ENCODE results near the gene ATG7.

Gene ATG7

DNA sequence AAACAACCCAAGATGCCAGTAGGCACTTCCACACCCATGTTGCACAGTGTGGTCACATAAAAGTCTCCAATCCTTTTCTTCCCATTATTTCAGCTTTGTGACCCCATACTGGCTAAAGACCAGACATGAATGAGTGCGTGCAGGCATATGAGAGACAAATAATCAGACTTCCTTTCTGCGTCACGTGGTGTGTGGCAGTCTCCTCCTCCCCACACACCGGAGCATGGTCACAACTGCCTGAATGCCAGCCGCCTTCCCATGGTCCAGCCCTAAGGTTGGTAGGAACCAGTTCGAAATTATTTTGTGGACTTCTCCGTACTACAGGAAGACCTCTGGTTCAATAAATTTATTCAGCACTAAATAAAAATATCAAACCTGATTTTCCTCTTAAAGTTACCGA, 306.0 kb downstream of the ATG7 start (continued):
- TF ChIP-seq CSRNP3 (CRISPR knock-in tag; IDR thresholded peaks at IDR 0.05) = no peak
- no peak for TF ChIP-seq ZNF565 (CRISPR knock-in tag; conservative IDR thresholded peaks at IDR 0.05; ENCODE audit: low read depth)
- TF ChIP-seq SNAI2 (CRISPR knock-in tag; IDR thresholded peaks at IDR 0.05) = no peak
- TF ChIP-seq POU6F1 (CRISPR knock-in tag; IDR thresholded peaks at IDR 0.05; ENCODE audit: borderline replicate concordance, low read depth) = no peak

DNA sequence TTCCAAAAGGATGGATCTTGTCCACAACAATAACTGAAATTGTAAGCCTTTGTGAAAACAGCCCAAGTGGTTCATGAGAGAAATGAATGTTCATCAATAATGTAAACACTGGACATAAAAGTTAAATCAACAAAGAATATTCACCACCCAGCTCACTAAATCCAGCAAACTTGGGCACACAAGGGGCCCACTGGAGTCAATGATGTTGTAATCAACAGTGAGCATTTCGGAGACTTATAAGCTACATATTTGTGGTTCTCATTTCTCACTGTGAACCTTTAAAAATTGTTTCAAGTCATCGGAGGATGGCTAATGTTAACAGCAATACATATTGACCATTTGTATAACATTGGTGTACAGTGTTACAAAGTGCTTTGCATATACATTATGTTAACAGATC, 308.4 kb downstream of the ATG7 start:
- no peak for TF ChIP-seq ZNF565 (CRISPR knock-in tag; conservative IDR thresholded peaks at IDR 0.05; ENCODE audit: low read depth)
- TF ChIP-seq ESRRG (CRISPR knock-in tag; IDR thresholded peaks at IDR 0.05) = no peak
- no peak for TF ChIP-seq CSDC2 (CRISPR knock-in tag; IDR thresholded peaks at IDR 0.05)
- TF ChIP-seq ZFP3 (CRISPR knock-in tag; IDR thresholded peaks at IDR 0.05) = no peak
- TF ChIP-seq ZNF8 (CRISPR knock-in tag; IDR thresholded peaks at IDR 0.05) = no peak
- no peak for TF ChIP-seq ZNF70 (CRISPR knock-in tag; IDR thresholded peaks at IDR 0.05)
- TF ChIP-seq BACH2 (CRISPR knock-in tag; IDR thresholded peaks at IDR 0.05; ENCODE audit: borderline replicate concordance) = no peak
- no peak for TF ChIP-seq SNAI2 (CRISPR knock-in tag; IDR thresholded peaks at IDR 0.05)
- TF ChIP-seq ARNTL (CRISPR knock-in tag; IDR thresholded peaks at IDR 0.05; ENCODE audit: borderline replicate concordance, low read depth) = no peak
- no peak for TF ChIP-seq TOX (CRISPR knock-in tag; IDR thresholded peaks at IDR 0.05; ENCODE audit: borderline replicate concordance)
- no peak for TF ChIP-seq RARB (CRISPR knock-in tag; IDR thresholded peaks at IDR 0.05)
- no peak for TF ChIP-seq PATZ1 (CRISPR knock-in tag; IDR thresholded peaks at IDR 0.05; ENCODE audit: borderline replicate concordance)
- no peak for TF ChIP-seq ZC3H10 (CRISPR knock-in tag; IDR thresholded peaks at IDR 0.05)
- no peak for TF ChIP-seq PPARA (CRISPR knock-in tag; IDR thresholded peaks at IDR 0.05; ENCODE audit: borderline replicate concordance)
- no peak for TF ChIP-seq ZFP30 (CRISPR knock-in tag; IDR thresholded peaks at IDR 0.05)
- no peak for TF ChIP-seq CREB5 (CRISPR knock-in tag; IDR thresholded peaks at IDR 0.05; ENCODE audit: low read depth)
- TF ChIP-seq TCF4 (CRISPR knock-in tag; IDR thresholded peaks at IDR 0.05; ENCODE audit: borderline replicate concordance) = no peak
- TF ChIP-seq OSR1 (CRISPR knock-in tag; IDR thresholded peaks at IDR 0.05) = no peak
- no peak for TF ChIP-seq POU6F1 (CRISPR knock-in tag; IDR thresholded peaks at IDR 0.05; ENCODE audit: borderline replicate concordance, low read depth)
- no peak for ATAC-seq

DNA sequence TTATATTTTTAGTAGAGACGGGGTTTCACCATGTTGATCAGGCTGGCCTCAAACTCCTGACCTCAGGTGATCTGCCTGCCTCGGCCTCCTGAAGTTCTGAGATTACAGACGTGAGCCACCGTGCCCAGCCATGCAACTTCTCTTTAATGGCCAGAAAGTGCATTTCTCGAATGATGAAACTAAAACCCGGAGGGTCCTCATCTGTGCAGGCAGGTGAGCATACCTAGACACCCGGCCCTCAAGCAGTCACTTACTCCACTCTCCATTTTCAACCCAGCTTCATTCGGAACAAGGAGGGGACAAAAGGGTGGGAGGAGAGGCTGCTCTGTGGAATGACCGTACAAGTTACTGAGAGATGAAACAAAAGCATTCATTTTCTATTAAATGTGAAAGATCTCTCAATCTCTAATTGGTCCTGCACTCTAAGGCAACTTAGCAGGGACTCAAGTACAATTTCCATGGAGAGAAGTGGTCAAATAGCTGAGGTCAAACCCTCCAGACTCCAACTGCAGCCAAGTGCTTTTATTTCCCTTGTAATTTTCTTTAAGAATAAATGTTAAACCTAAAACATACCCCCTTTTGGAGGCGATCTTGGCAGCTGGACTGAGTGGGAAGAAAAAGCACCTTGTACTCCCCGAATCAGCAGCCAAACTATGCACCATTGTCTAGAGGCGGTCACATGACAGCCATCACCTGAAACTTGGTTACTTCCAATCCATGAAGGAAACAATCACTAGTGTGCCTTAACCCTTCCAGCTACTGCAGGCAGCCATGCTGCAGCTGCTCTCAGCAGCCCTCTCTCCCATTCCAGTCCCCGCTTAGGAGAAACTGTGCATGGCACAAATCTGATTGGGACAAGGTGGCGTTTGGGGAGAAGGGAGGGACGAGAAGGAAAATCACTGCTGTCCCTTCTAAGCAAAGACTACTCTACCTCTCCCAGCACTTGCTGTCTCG, 309.3 kb downstream of the ATG7 start:
- TF ChIP-seq PPARA (CRISPR knock-in tag; IDR thresholded peaks at IDR 0.05; ENCODE audit: borderline replicate concordance) (no peak), ZFP30 (CRISPR knock-in tag; IDR thresholded peaks at IDR 0.05) (0 out of 2 replicates have a peak, but pooled peaks have one; percentile 22)
- peak; percentile 52; the same call in 2 of the 3 replicates for ATAC-seq
